Measurements from ENCODE around the gene RMND5B. TPM values are rescaled to one million over a fixed set of nuclear protein-coding genes. Genes with fewer than 3 reads are reported as not detected.

RMND5B gene
- total RNA-seq, 2 experiments from 2014 or later: 24.1 to 28.7 TPM

- H3K9me3 Mint-ChIP-seq (ENCODE audit: low read depth): no peaks in the 10 kb centered on the region
- ATAC-seq: no peak
- H3K36me3 Mint-ChIP-seq (ENCODE audit: low read depth): peaks cover 26% of the 10 kb centered on the region
- CTCF ChIA-PET: interaction anchor here (0.9 to 2.3 kb wide), 3 partner anchors 16 to 60 kb away, joined by 4 to 9 read pairs (median 5); partner anchors contain the start of gene NHP2
- no peaks in the 10 kb centered on the region for H3K27me3 Mint-ChIP-seq
- peaks cover 14% of the 10 kb centered on the region for H3K4me1 Mint-ChIP-seq
- POLR2A ChIA-PET: no interaction called here
- no peak overlapping the region for H3K27ac Mint-ChIP-seq
- H3K4me3 Mint-ChIP-seq: no peak overlapping the region
- DNase-seq: no peak
- intact Hi-C loops (cut with DNase I, micrococcal nuclease): no loop called here
Measured at GRCh38 chr5:178137991-178138390, 7.2 kb downstream of the RMND5B start.

GRCh38 chr5:178141550-178141949 is 10.7 kb downstream of the RMND5B start:
- H3K9me3 Mint-ChIP-seq (ENCODE audit: low read depth): no peaks in the 10 kb centered on the region
- H3K36me3 Mint-ChIP-seq (ENCODE audit: low read depth): peaks cover 24% of the 10 kb centered on the region
- H3K4me3 Mint-ChIP-seq: no peak overlapping the region
- DNase-seq (no peak), ATAC-seq (no peak)
- POLR2A ChIA-PET: no interaction called here
- no peak overlapping the region for H3K27ac Mint-ChIP-seq
- CTCF ChIA-PET: interaction anchor here (0.6 to 1.7 kb wide), 3 partner anchors 21 to 64 kb away, joined by 3 to 9 read pairs (median 3); no protein-coding TSS in a partner anchor
- intact Hi-C loops (cut with DNase I, micrococcal nuclease): no loop called here
- no peaks in the 10 kb centered on the region for H3K27me3 Mint-ChIP-seq
- peaks cover 9% of the 10 kb centered on the region for H3K4me1 Mint-ChIP-seq

- H3K4me1 Mint-ChIP-seq: peaks cover 11% of the 10 kb centered on the region
- CTCF ChIA-PET: interaction anchor here (1.6 to 5.6 kb wide), 2 partner anchors 9 to 66 kb away, joined by 8 to 47 read pairs; no protein-coding TSS in a partner anchor
- intact Hi-C loops (cut with DNase I, micrococcal nuclease): no loop called here
- DNase-seq (no peak), ATAC-seq (no peak)
- H3K36me3 Mint-ChIP-seq (ENCODE audit: low read depth): peaks cover 30% of the 10 kb centered on the region
- H3K27me3 Mint-ChIP-seq: no peaks in the 10 kb centered on the region
- no peak overlapping the region for H3K4me3 Mint-ChIP-seq
- POLR2A ChIA-PET: interaction anchor here (0.6 to 2.4 kb wide), 3 partner anchors 11 to 1104 kb away, joined by 4 to 8 read pairs (median 4); partner anchors contain the start of gene NHP2
- no peak overlapping the region for H3K27ac Mint-ChIP-seq
- H3K9me3 Mint-ChIP-seq (ENCODE audit: low read depth): no peaks in the 10 kb centered on the region
Measured at GRCh38 chr5:178142642-178143041, 11.8 kb downstream of the RMND5B start.

- CTCF ChIA-PET: interaction anchor here (0.6 to 5.6 kb wide), 5 partner anchors 10 to 1124 kb away, joined by 3 to 47 read pairs (median 5); partner anchors contain the start of gene NHP2
- Mint-ChIP-seq H3K4me1 (peaks cover 11% of the 10 kb centered on the region), H3K36me3 (ENCODE audit: low read depth) (peaks cover 36% of the 10 kb centered on the region), H3K27me3 (no peaks in the 10 kb centered on the region), H3K9me3 (ENCODE audit: low read depth) (no peaks in the 10 kb centered on the region), H3K4me3 (no peak overlapping the region), H3K27ac (no peak overlapping the region)
- ATAC-seq (no peak), DNase-seq (no peak)
- intact Hi-C loops (cut with DNase I, micrococcal nuclease): no loop called here
- POLR2A ChIA-PET: interaction anchor here (1.4 to 2.4 kb wide), 2 partner anchors 11 to 19 kb away, joined by 4 to 8 read pairs; partner anchors contain the start of gene NHP2
Measured at GRCh38 chr5:178143246-178143645, 12.4 kb downstream of the RMND5B start.

- no peak for ATAC-seq
- POLR2A ChIA-PET: interaction anchor here (0.6 to 2.4 kb wide), 2 partner anchors 10 to 76 kb away, joined by 3 to 8 read pairs; partner anchors contain the start of gene NHP2
- peaks cover 40% of the 10 kb centered on the region for H3K36me3 Mint-ChIP-seq (ENCODE audit: low read depth)
- CTCF ChIA-PET: interaction anchor here (0.6 to 5.6 kb wide), 5 partner anchors 10 to 1321 kb away, joined by 3 to 47 read pairs (median 5); partner anchors contain the start of gene NHP2
- H3K27me3 Mint-ChIP-seq: no peaks in the 10 kb centered on the region
- no peaks in the 10 kb centered on the region for H3K9me3 Mint-ChIP-seq (ENCODE audit: low read depth)
- intact Hi-C loops (cut with DNase I, micrococcal nuclease): no loop called here
- no peak for DNase-seq
- H3K27ac Mint-ChIP-seq: no peak overlapping the region
- peaks cover 13% of the 10 kb centered on the region for H3K4me1 Mint-ChIP-seq
- H3K4me3 Mint-ChIP-seq: no peak overlapping the region
Measured at GRCh38 chr5:178143901-178144300, 13.1 kb downstream of the RMND5B start.

- intact Hi-C loops (cut with DNase I, micrococcal nuclease): loop anchor here (1.0 to 2.0 kb wide), 3 partner anchors 18 to 70 kb away; no protein-coding TSS in a partner anchor
- Mint-ChIP-seq H3K9me3 (ENCODE audit: low read depth) (no peaks in the 10 kb centered on the region), H3K4me3 (no peak overlapping the region), H3K4me1 (peaks cover 35% of the 10 kb centered on the region), H3K27me3 (no peaks in the 10 kb centered on the region), H3K27ac (peak overlapping the region; percentile 58), H3K36me3 (ENCODE audit: low read depth) (peaks cover 51% of the 10 kb centered on the region)
- ATAC-seq (peak; percentile 73), DNase-seq (peak; percentile 83)
- ChIA-PET POLR2A (interaction anchor here (1.0 kb wide), 1 partner anchor 72 kb away, joined by 4 read pairs; no protein-coding TSS in a partner anchor), CTCF (interaction anchor here (0.7 to 5.6 kb wide), 7 partner anchors 7 to 70 kb away, joined by 3 to 47 read pairs (median 3); partner anchors contain the start of genes NHP2 and RMND5B)
Measured at GRCh38 chr5:178145965-178146820, 15.4 kb downstream of the RMND5B start.

GRCh38 chr5:178147406-178147805 is 16.6 kb downstream of the RMND5B start:
- ATAC-seq: no peak

GRCh38 chr5:178149199-178149932 is 18.6 kb downstream of the RMND5B start:
- Mint-ChIP-seq H3K4me3 (no peak overlapping the region), H3K27me3 (no peaks in the 10 kb centered on the region), H3K27ac (peak overlapping the region; percentile 87), H3K4me1 (peaks cover 54% of the 10 kb centered on the region), H3K36me3 (ENCODE audit: low read depth) (peaks cover 63% of the 10 kb centered on the region), H3K9me3 (ENCODE audit: low read depth) (no peaks in the 10 kb centered on the region)
- intact Hi-C loops (cut with DNase I, micrococcal nuclease): no loop called here
- POLR2A ChIA-PET: interaction anchor here (0.9 kb wide), 1 partner anchor 72 kb away, joined by 3 read pairs; no protein-coding TSS in a partner anchor
- ATAC-seq: no peak
- CTCF ChIA-PET: interaction anchor here (0.6 to 16.3 kb wide), 6 partner anchors 19 to 557 kb away, joined by 3 to 137 read pairs (median 4); partner anchors contain the start of gene TMED9
- peak; percentile 55 for DNase-seq

More at GRCh38 chr5:178147406-178147805, 16.6 kb downstream of the RMND5B start:
- CTCF ChIA-PET: interaction anchor here (0.6 to 5.6 kb wide), 4 partner anchors 27 to 91 kb away, joined by 3 to 47 read pairs (median 10); no protein-coding TSS in a partner anchor
- no peak overlapping the region for H3K27ac Mint-ChIP-seq
- intact Hi-C loops (cut with DNase I, micrococcal nuclease): loop anchor here in 1 of 2 experiments (2.0 kb wide), 1 partner anchor 27 kb away; no protein-coding TSS in a partner anchor
- H3K36me3 Mint-ChIP-seq (ENCODE audit: low read depth): peaks cover 58% of the 10 kb centered on the region
- no peak for DNase-seq
- H3K4me3 Mint-ChIP-seq: no peak overlapping the region
- H3K9me3 Mint-ChIP-seq (ENCODE audit: low read depth): no peaks in the 10 kb centered on the region
- no peaks in the 10 kb centered on the region for H3K27me3 Mint-ChIP-seq
- H3K4me1 Mint-ChIP-seq: peaks cover 44% of the 10 kb centered on the region
- POLR2A ChIA-PET: no interaction called here

- H3K4me1 Mint-ChIP-seq: peaks cover 53% of the 10 kb centered on the region
- peaks cover 57% of the 10 kb centered on the region for H3K36me3 Mint-ChIP-seq (ENCODE audit: low read depth)
- H3K4me3 Mint-ChIP-seq: no peak overlapping the region
- ChIA-PET POLR2A (interaction anchor here (0.5 kb wide), 1 partner anchor 10 kb away, joined by 8 read pairs; no protein-coding TSS in a partner anchor), CTCF (interaction anchor here (16.3 kb wide), 1 partner anchor 75 kb away, joined by 137 read pairs; no protein-coding TSS in a partner anchor)
- ATAC-seq (no peak), DNase-seq (no peak)
- H3K9me3 Mint-ChIP-seq (ENCODE audit: low read depth): no peaks in the 10 kb centered on the region
- intact Hi-C loops (cut with DNase I, micrococcal nuclease): loop anchor here in 1 of 2 experiments (5.0 kb wide), 5 partner anchors 559 to 1406 kb away; partner anchors contain the start of genes DDX41, GRK6 and TMED9
- H3K27ac Mint-ChIP-seq: peak overlapping the region; percentile 87
- no peaks in the 10 kb centered on the region for H3K27me3 Mint-ChIP-seq
Measured at GRCh38 chr5:178150977-178151734, 20.3 kb downstream of the RMND5B start.

Measured in activated CD4-positive, alpha-beta T cell treated with anti-CD3 and anti-CD28 coated beads for 36 hours (primary cell).